HepG2 (cell line): ENCODE measurements around the gene CDK15. TPM values are rescaled to one million over a fixed set of nuclear protein-coding genes. Genes with fewer than 3 reads are reported as not detected.

Experiments used
- ATAC-seq: fragments of 200-7000 bp; cut with Tn5 transposase; 3 replicates; pipeline ENCODE4 v1.9.1; 2020; ENCODE audit warnings: mild to moderate bottlenecking, moderate library complexity
- BruUV-seq: library from RNA; stranded (reverse); fragments of 400-500 nt; replicated peaks from 2 replicates; lab custom pipeline; 2021; lab: Mats Ljungman, UMichigan
- CTCF ChIA-PET: fragments of 300-600 bp; formaldehyde crosslinking; extraction: SDS; loops from one replicate; lab custom pipeline; 2021; ENCODE audit warnings: low total read pairs, inconsistent platforms, low intra/inter-chr PET ratio; lab: Yijun Ruan, JAX
- POLR2A ChIA-PET: fragments of 350-600 bp; sonication (Branson Sonifier 250); formaldehyde crosslinking; loops from one replicate; lab custom pipeline; 2020; ENCODE audit warnings: antibody characterized with exemption, inconsistent platforms; lab: Yijun Ruan, JAX
- DNase-seq: peaks from one replicate; pipeline ENCODE4 v3.0.0-alpha.2; 2015; ENCODE audit warnings: low spot score
- FAIRE-seq: peaks from 3 replicates; lab custom pipeline; 2011; peaks lifted over from hg19 to GRCh38; lab: Jason Lieb, UNC
- H2AFZ ChIP-seq: one replicate; pipeline ENCODE4 v1.6.1; 2011; ENCODE audit warnings: low read length, inconsistent platforms
- H3K27ac ChIP-seq: fragments of 300-600 bp; 3 replicates; pipeline ENCODE4 v1.8.0; 2011; ENCODE audit warnings: mixed run types, mild to moderate bottlenecking, mixed read lengths, low read length, inconsistent platforms; ENCODE audit not compliant: insufficient read depth; ENCODE audit errors: extremely low read length
- H3K27me3 ChIP-seq, 2 experiments: fragments of 200-600 bp in 1 of 2; 2 replicates in 1 of 2; 3 replicates in 1 of 2; pipeline versions ENCODE4 v1.6.0 to v1.8.0; 2011; ENCODE audit warnings: low read length in 2 of 2, mild to moderate bottlenecking in 2 of 2, moderate library complexity in 2 of 2, inconsistent platforms in 1 of 2; ENCODE audit not compliant: insufficient read depth in 2 of 2, control insufficient read depth in 1 of 2
- H3K36me3 ChIP-seq, 2 experiments: fragments of 200-600 bp in 1 of 2; replicated peaks in 1 of 2; 2 replicates in 1 of 2; 3 replicates in 1 of 2; pipeline versions ENCODE4 v1.5.1 to v1.8.0; 2011; ENCODE audit warnings: low read length in 2 of 2, inconsistent platforms in 1 of 2; ENCODE audit not compliant: insufficient read depth in 2 of 2, control insufficient read depth in 1 of 2
- H3K4me1 ChIP-seq: 2 replicates; pipeline ENCODE4 v1.5.1; 2012; ENCODE audit warnings: low read length, inconsistent platforms; ENCODE audit not compliant: insufficient read depth
- H3K4me2 ChIP-seq: 2 replicates; pipeline ENCODE4 v1.6.0; 2011; ENCODE audit warnings: low read depth, low read length, inconsistent platforms
- H3K4me3 ChIP-seq, 3 experiments: fragments of 200-600 bp in 1 of 3; sonication (generic), shearing (Covaris generic) in 1 of 3; replicated peaks in 1 of 3; 2 replicates each; pipeline ENCODE4 v1.5.1; 2011 to 2016; ENCODE audit warnings: low read length in 3 of 3, inconsistent platforms in 2 of 3, low read depth in 2 of 3, mild to moderate bottlenecking in 2 of 3, control low read depth in 1 of 3, mixed read lengths in 1 of 3; ENCODE audit not compliant: insufficient read depth in 1 of 3
- H3K79me2 ChIP-seq: one replicate; pipeline ENCODE4 v1.6.1; 2011; ENCODE audit warnings: low read length, inconsistent platforms; ENCODE audit not compliant: insufficient read depth
- H3K9ac ChIP-seq: 2 replicates; pipeline ENCODE4 v1.6.0; 2011; ENCODE audit warnings: mild to moderate bottlenecking, low read depth, low read length, inconsistent platforms; ENCODE audit not compliant: insufficient read depth
- H3K9me3 ChIP-seq: 2 replicates; pipeline ENCODE4 v1.5.1; 2012; ENCODE audit warnings: mild to moderate bottlenecking, low read length
- H4K20me1 ChIP-seq: 2 replicates; pipeline ENCODE4 v1.6.0; 2011; ENCODE audit warnings: inconsistent platforms, mild to moderate bottlenecking, low read length, moderate library complexity; ENCODE audit not compliant: insufficient read depth
- ATF7 ChIP-seq, 2 experiments: fragments of 450-650 bp in 1 of 2; sonication (generic) in 1 of 2; formaldehyde crosslinking in 1 of 2; IDR thresholded peaks; 2 replicates each; pipeline versions ENCODE4 v1.4.0 to v1.6.1; 2016 to 2020; ENCODE audit warnings: antibody characterized with exemption in 1 of 2, mild to moderate bottlenecking in 1 of 2, missing genetic modification reagents in 1 of 2
- CBX2 ChIP-seq, 2 experiments: fragments of 200-600 bp in 1 of 2; sonication (generic); formaldehyde crosslinking in 1 of 2; IDR thresholded peaks; 2 replicates each; pipeline versions ENCODE4 v1.7.0 to v1.8.1; 2018 to 2022; ENCODE audit warnings: low read depth in 2 of 2, low read length in 1 of 2, mild to moderate bottlenecking in 1 of 2, missing genetic modification reagents in 1 of 2
- CREB1 ChIP-seq, 2 experiments: fragments of 450-650 bp in 1 of 2; IDR thresholded peaks; 2 replicates each; pipeline ENCODE4 v1.6.1; 2016 to 2017; ENCODE audit warnings: control low read depth in 1 of 2, mild to moderate bottlenecking in 1 of 2, missing compliant biosample characterization in 1 of 2, missing genetic modification characterization in 1 of 2
- JDP2 ChIP-seq: sonication (generic); formaldehyde crosslinking; IDR thresholded peaks from 2 replicates; pipeline ENCODE4 v1.8.1; 2022; ENCODE audit warnings: missing genetic modification reagents, borderline replicate concordance
- MAFF ChIP-seq: IDR thresholded peaks from 2 replicates; pipeline ENCODE4 v1.6.1; 2011; ENCODE audit warnings: low read depth, low read length, improper control_type of control experiment
- MAFK ChIP-seq, 2 experiments: IDR thresholded peaks in 1 of 2; conservative IDR thresholded peaks in 1 of 2; 2 replicates each; pipeline ENCODE4 v1.6.1; 2011; ENCODE audit warnings: improper control_type of control experiment in 2 of 2, low read length in 2 of 2
- ZHX1 ChIP-seq: sonication (generic); formaldehyde crosslinking; IDR thresholded peaks from 2 replicates; pipeline ENCODE4 v1.8.1; 2022; ENCODE audit warnings: low read depth, mild to moderate bottlenecking, missing genetic modification reagents
- WGBS: methylation state at CpG from one replicate; pipeline ENCODE4 v1.1.6; 2017; ENCODE audit warnings: low lambda C conversion rate; 5-methylcytosine and 5-hydroxymethylcytosine counted together
- in situ Hi-C: cut with HindIII; loops from 2 replicates; pipeline ENCODE4 v1.10.0; 2017; ENCODE audit warnings: low pct_unique_long_range_greater_than_20kb; ENCODE audit not compliant: extremely low pct_ligation_motif_present
- intact Hi-C: fragments of 100-400 bp; cut with micrococcal nuclease; formaldehyde crosslinking; loops from one replicate; pipeline ENCODE4 v1.10.0; 2022; ENCODE audit not compliant: unreplicated experiment
- polyA plus RNA-seq, 8 experiments: library from polyadenylated mRNA; depleted of rRNA in 3 of 8; stranded (reverse) in 7 of 8; unstranded in 1 of 8; fragments of >200 nt; fragmentation: Illumina TruSeq in 4 of 8; extraction: Trizol in 4 of 8; gene quantifications; 2 replicates each; pipeline versions ENCODE4 v1.2.1 to v1.2.3, GENCODE V29; 2011 to 2016; ENCODE audit warnings: low read depth in 4 of 8, missing spikeins in 1 of 8, mixed read lengths in 1 of 8; ENCODE audit not compliant: insufficient read depth in 1 of 8
- total RNA-seq, 5 experiments: library from RNA; depleted of rRNA; stranded (reverse); fragments of >200 nt; fragmentation: Illumina TruSeq; extraction: Trizol; gene quantifications; 2 replicates each; pipeline ENCODE4 v1.2.3, GENCODE V29; 2016; ENCODE audit warnings: low read depth in 1 of 5
- TF ChIP-seq, protein P1 (sequence below): sonication (generic); formaldehyde crosslinking; IDR thresholded peaks from 2 replicates; pipeline ENCODE4 v1.8.0; 2022; ENCODE audit warnings: mild to moderate bottlenecking, missing genetic modification reagents, moderate library complexity

CDK15 gene
- total and polyA plus RNA-seq, 2 of the 13 experiments (the other 11 are each of a cell fraction or from before 2014, with no cell fraction given), result not detected

DNA sequence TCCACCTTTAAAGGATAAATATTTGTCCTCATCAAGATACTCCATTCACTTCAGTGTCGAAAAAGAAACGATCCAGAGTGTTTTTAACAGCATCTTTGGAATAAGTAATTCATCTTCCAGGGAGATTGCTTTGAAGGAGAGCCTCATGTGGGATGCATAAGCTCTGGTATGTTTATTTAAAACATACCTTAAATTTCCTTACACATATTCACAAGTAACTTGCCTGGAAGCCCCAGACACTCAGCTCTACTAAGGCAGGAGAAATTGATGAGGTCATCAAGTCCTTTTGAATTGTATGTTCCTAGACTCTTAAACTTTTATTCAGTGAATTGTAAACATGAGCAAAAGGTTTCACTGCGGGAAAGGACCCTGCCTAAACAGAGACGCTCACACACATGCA is 103.0 kb downstream of the CDK15 start:
- H3K4me2 ChIP-seq, result no peak overlapping the region
- H3K4me1 ChIP-seq, result no peaks in the 10 kb centered on the region
- H3K79me2 ChIP-seq, result no peaks in the 10 kb centered on the region
- H3K36me3 ChIP-seq, result no peaks in the 10 kb centered on the region; a peak in 1 of 5 replicates
- H3K4me3 ChIP-seq, result no peak overlapping the region
- CTCF ChIA-PET, result no interaction called here
- no peak for DNase-seq
- H3K27ac ChIP-seq, result no peak overlapping the region
- intact Hi-C loops (no loop called here), in situ Hi-C loops (no loop called here)
- TF ChIP-seq MAFK (conservative IDR thresholded peaks at IDR 0.05 in 1 of 2, IDR thresholded peaks at IDR 0.05 in 1 of 2; ENCODE audit: low read length in 2 of 2) (peak; percentile 73 to 74), CREB1 (IDR thresholded peaks at IDR 0.05) (peak; percentile 24; the same call in 1 of the 2 replicates), CREB1 (CRISPR knock-in tag; IDR thresholded peaks at IDR 0.05) (no peak), MAFF (peak; percentile 43; the same call in 1 of the 2 replicates), JDP2 (CRISPR knock-in tag) (no peak), ZHX1 (CRISPR knock-in tag) (no peak), ATF7 (IDR thresholded peaks at IDR 0.05) (peak; percentile 84), ATF7 (CRISPR knock-in tag; IDR thresholded peaks at IDR 0.05) (no peak), CBX2 (IDR thresholded peaks at IDR 0.05; ENCODE audit: low read depth, low read length) (no peak), CBX2 (CRISPR knock-in tag; IDR thresholded peaks at IDR 0.05; ENCODE audit: low read depth) (no peak)
- TF ChIP-seq, protein P1, sequence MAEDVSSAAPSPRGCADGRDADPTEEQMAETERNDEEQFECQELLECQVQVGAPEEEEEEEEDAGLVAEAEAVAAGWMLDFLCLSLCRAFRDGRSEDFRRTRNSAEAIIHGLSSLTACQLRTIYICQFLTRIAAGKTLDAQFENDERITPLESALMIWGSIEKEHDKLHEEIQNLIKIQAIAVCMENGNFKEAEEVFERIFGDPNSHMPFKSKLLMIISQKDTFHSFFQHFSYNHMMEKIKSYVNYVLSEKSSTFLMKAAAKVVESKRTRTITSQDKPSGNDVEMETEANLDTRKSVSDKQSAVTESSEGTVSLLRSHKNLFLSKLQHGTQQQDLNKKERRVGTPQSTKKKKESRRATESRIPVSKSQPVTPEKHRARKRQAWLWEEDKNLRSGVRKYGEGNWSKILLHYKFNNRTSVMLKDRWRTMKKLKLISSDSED (CRISPR knock-in tag), result no peak
- no peak overlapping the region for H3K9ac ChIP-seq
- H3K9me3 ChIP-seq, result no peaks in the 10 kb centered on the region
- no peak for ATAC-seq
- no peaks in the 10 kb centered on the region for H4K20me1 ChIP-seq
- POLR2A ChIA-PET, result no interaction called here
- FAIRE-seq, result no peak
- H3K27me3 ChIP-seq, result peaks cover 0 to 7% of the 10 kb centered on the region in 2 experiments; a peak in 1 of 5 replicates
- WGBS, result 25% methylated on average over 4 of the region's 4 CpGs
- no TSS peak for BruUV-seq
- H2AFZ ChIP-seq, result no peak overlapping the region
